Cardiac muscle cell (in vitro differentiated cells and primary cell): Measurements from ENCODE around the gene KANK2. TPM values are rescaled to one million over a fixed set of nuclear protein-coding genes. Genes with fewer than 3 reads are reported as not detected.
A peak's percentile ranks its signal among the peaks of the same experiment; 100 is the strongest.

Experiments
- DNase-seq, 2 donors: peaks; one replicate each; pipeline versions ENCODE4 v3.0.0 to v3.0.0-alpha.2; 2010 to 2017; ENCODE audit warnings: low read depth in 1 of 2, low spot score in 1 of 2
- H3K27ac ChIP-seq: fragments of 200-600 bp; sonication (generic); 2 replicates; pipeline ENCODE4 v1.5.1; 2016
- H3K27me3 ChIP-seq: fragments of 200-600 bp; sonication (generic); 2 replicates; pipeline ENCODE4 v1.6.0; 2016; ENCODE audit warnings: control low read depth
- H3K36me3 ChIP-seq: fragments of 200-600 bp; sonication (generic); 2 replicates; pipeline ENCODE4 v1.5.1; 2016; ENCODE audit warnings: control low read depth
- H3K4me1 ChIP-seq: fragments of 200-600 bp; sonication (generic); 2 replicates; pipeline ENCODE4 v1.8.1; 2017; ENCODE audit warnings: low read depth, mild to moderate bottlenecking, mixed run types
- H3K4me3 ChIP-seq: fragments of 200-600 bp; sonication (generic); 2 replicates; pipeline ENCODE4 v1.5.1; 2016; ENCODE audit warnings: mild to moderate bottlenecking
- H3K9me3 ChIP-seq: fragments of 200-600 bp; sonication (generic); 2 replicates; pipeline ENCODE4 v1.5.1; 2017; ENCODE audit warnings: low read depth, mild to moderate bottlenecking, control low read depth
- CTCF ChIP-seq: IDR thresholded peaks from 2 replicates; pipeline ENCODE4 v1.5.1; 2012; ENCODE audit warnings: low read depth, mild to moderate bottlenecking, low read length
- polyA plus RNA-seq: library from polyadenylated mRNA; unstranded; fragments of >200 nt; fragmentation: Nextera tagmentation; extraction: Ambion mirVana; gene quantifications from 2 replicates; pipeline ENCODE4 v1.2.1, GENCODE V29; 2016
- total RNA-seq: library from RNA; depleted of rRNA; stranded (reverse); fragments of >200 nt; gene quantifications from 2 replicates; pipeline ENCODE4 v1.2.3, GENCODE V29; 2016

Gene KANK2
- total and polyA plus RNA-seq, 2 experiments from 2014 or later = 38.9 to 106 TPM

GRCh38 chr19:11209839-11210655, 12.7 kb upstream of the KANK2 start:
- no peak for TF ChIP-seq CTCF
- Histone ChIP-seq H3K4me1 (no peaks in the 10 kb centered on the region), H3K9me3 (no peaks in the 10 kb centered on the region), H3K27me3 (no peaks in the 10 kb centered on the region), H3K4me3 (no peak overlapping the region), H3K36me3 (no peaks in the 10 kb centered on the region), H3K27ac (no peak overlapping the region)
- no peak for DNase-seq

- DNase-seq = peak in 1 of 2 donors; percentile 50
- no peaks in the 10 kb centered on the region for H3K9me3 ChIP-seq
- no peaks in the 10 kb centered on the region for H3K36me3 ChIP-seq
- TF ChIP-seq CTCF = no peak
- H3K27me3 ChIP-seq = no peaks in the 10 kb centered on the region
- H3K4me3 ChIP-seq = no peak overlapping the region
- no peaks in the 10 kb centered on the region for H3K4me1 ChIP-seq
- H3K27ac ChIP-seq = no peak overlapping the region
Observed at GRCh38 chr19:11208561-11209471, 11.5 kb upstream of the KANK2 start.

GRCh38 chr19:11205939-11206570, 8.7 kb upstream of the KANK2 start:
- Histone ChIP-seq H3K27ac (no peak overlapping the region), H3K4me1 (peaks cover 13% of the 10 kb centered on the region), H3K9me3 (no peaks in the 10 kb centered on the region), H3K27me3 (no peaks in the 10 kb centered on the region), H3K36me3 (no peaks in the 10 kb centered on the region), H3K4me3 (no peak overlapping the region)
- no peak for DNase-seq
- no peak for TF ChIP-seq CTCF

- Histone ChIP-seq H3K4me1 (peaks cover 13% of the 10 kb centered on the region), H3K4me3 (no peak overlapping the region), H3K27ac (no peak overlapping the region), H3K9me3 (no peaks in the 10 kb centered on the region), H3K36me3 (no peaks in the 10 kb centered on the region), H3K27me3 (no peaks in the 10 kb centered on the region)
- no peak for TF ChIP-seq CTCF
- no peak for DNase-seq
Observed at GRCh38 chr19:11204943-11205349, 7.6 kb upstream of the KANK2 start.

GRCh38 chr19:11204076-11204602, 6.8 kb upstream of the KANK2 start:
- Histone ChIP-seq H3K27ac (peak overlapping the region; percentile 55), H3K4me1 (peaks cover 13% of the 10 kb centered on the region), H3K27me3 (no peaks in the 10 kb centered on the region), H3K4me3 (no peak overlapping the region), H3K36me3 (no peaks in the 10 kb centered on the region), H3K9me3 (no peaks in the 10 kb centered on the region)
- TF ChIP-seq CTCF = no peak
- no peak for DNase-seq
